Measurements from ENCODE around the gene CCBE1. TPM values are rescaled to one million over a fixed set of nuclear protein-coding genes. Genes with fewer than 3 reads are reported as not detected.

CCBE1 gene
- total RNA-seq, 1 experiment from 2014 or later, result 0.09 TPM

DNA sequence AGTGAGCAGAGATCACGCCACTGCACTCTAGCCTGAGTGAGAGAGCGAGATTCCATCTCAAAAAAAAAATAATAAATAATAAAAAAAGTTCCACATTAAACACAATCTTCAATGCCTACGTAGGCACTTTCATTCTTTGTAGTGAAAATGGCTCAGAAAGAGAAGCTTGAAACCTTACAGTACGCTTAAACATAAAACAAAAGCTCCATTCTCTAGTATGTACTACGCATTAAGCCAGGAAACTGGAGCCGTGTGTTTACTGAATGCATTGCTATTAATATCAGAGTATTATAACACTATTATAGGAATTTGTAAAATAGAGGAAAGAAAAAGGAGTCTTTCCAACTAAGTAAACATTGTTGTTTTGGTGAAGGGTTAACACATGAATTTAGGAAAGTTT is 296.8 kb downstream of the CCBE1 start:
- TF ChIP-seq, protein P1, sequence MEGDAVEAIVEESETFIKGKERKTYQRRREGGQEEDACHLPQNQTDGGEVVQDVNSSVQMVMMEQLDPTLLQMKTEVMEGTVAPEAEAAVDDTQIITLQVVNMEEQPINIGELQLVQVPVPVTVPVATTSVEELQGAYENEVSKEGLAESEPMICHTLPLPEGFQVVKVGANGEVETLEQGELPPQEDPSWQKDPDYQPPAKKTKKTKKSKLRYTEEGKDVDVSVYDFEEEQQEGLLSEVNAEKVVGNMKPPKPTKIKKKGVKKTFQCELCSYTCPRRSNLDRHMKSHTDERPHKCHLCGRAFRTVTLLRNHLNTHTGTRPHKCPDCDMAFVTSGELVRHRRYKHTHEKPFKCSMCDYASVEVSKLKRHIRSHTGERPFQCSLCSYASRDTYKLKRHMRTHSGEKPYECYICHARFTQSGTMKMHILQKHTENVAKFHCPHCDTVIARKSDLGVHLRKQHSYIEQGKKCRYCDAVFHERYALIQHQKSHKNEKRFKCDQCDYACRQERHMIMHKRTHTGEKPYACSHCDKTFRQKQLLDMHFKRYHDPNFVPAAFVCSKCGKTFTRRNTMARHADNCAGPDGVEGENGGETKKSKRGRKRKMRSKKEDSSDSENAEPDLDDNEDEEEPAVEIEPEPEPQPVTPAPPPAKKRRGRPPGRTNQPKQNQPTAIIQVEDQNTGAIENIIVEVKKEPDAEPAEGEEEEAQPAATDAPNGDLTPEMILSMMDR (IDR thresholded peaks at IDR 0.05; ENCODE audit: insufficient read depth in 1 of 2, low read depth in 1 of 2, low read length in 1 of 2, severe bottlenecking in 1 of 2, unreplicated experiment in 1 of 2), result no peak
- Mint-ChIP-seq H3K9me3 (ENCODE audit: unreplicated experiment) (no peaks in the 10 kb centered on the region), H3K27me3 (ENCODE audit: insufficient read depth, unreplicated experiment) (no peaks in the 10 kb centered on the region), H3K36me3 (ENCODE audit: insufficient read depth, unreplicated experiment) (peaks cover 4% of the 10 kb centered on the region), H3K4me3 (ENCODE audit: unreplicated experiment) (no peak overlapping the region), H3K27ac (ENCODE audit: unreplicated experiment) (no peak overlapping the region), H3K4me1 (ENCODE audit: low read depth, unreplicated experiment) (no peaks in the 10 kb centered on the region)
- Histone ChIP-seq H3K4me1 (no peaks in the 10 kb centered on the region), H3K27me3 (replicated peaks; ENCODE audit: control insufficient read depth, insufficient read depth, low read length) (no peaks in the 10 kb centered on the region), H3K9me3 (no peaks in the 10 kb centered on the region), H3K36me3 (ENCODE audit: control insufficient read depth, insufficient read depth, low read length) (no peaks in the 10 kb centered on the region), H3K4me3 (ENCODE audit: low read depth, low read length) (no peak overlapping the region)
- DNase-seq, result no peak
- intact Hi-C loops (cut with micrococcal nuclease; ENCODE audit: unreplicated experiment), result loop anchor here (5.0 kb wide), 1 partner anchor 153 kb away; no protein-coding TSS in a partner anchor
- ChIA-PET CTCF (no interaction called here), POLR2A (no interaction called here)
- no TSS peak for BruUV-seq (replicated peaks)

DNA sequence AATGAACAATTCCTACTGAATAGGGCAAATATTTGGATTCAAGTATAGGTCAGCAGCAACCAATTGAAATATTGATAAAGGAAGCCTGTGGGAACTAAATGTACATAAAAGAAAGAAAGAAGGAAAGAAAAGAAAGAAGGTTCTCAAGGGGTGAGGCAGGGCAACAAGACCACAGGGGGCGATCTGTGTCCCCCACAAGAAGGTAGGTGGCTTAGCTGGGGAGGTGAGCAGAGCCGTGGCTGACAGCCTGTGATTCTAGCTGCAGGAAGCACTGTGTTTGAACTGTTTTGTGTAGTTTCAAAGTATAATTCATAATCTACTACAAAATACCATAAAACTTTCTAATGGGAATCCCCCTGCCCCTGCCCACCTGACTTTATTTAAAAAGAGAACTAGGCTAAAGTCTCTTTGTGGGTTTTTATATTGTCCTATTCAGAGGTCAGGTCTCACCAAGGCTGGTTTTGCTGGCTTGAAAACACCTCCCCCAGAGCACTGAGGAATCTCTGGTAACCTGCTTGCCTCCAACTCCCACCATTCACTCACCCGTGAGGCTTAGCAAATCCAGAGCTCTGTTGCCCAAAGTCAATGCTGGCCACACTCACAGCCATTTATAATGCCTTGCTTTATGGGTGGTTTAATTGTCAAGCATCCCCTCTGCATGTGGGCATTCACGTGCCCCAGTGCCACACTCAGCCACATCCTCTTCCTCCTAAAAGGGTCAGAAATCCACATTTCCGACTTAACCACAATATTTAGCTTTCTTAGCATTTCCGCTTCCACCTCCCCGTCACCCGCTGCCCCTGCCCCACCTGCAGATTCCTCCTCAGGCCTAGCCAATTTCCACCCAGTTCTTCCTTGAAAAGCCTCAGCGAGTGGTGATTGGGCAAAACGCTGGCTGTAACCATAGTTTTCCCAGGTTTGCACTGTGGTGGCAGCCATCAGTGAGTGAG is 301.7 kb downstream of the CCBE1 start:
- Mint-ChIP-seq H3K36me3 (ENCODE audit: insufficient read depth, unreplicated experiment) (peaks cover 4% of the 10 kb centered on the region), H3K9me3 (ENCODE audit: unreplicated experiment) (no peaks in the 10 kb centered on the region), H3K27me3 (ENCODE audit: insufficient read depth, unreplicated experiment) (peaks cover 4% of the 10 kb centered on the region), H3K4me3 (ENCODE audit: unreplicated experiment) (no peak overlapping the region), H3K27ac (ENCODE audit: unreplicated experiment) (no peak overlapping the region), H3K4me1 (ENCODE audit: low read depth, unreplicated experiment) (no peaks in the 10 kb centered on the region)
- ChIA-PET POLR2A (no interaction called here), CTCF (no interaction called here)
- H3K4me3 ChIP-seq (ENCODE audit: low read depth, low read length), result no peak overlapping the region
- BruUV-seq (replicated peaks), result no TSS peak
- intact Hi-C loops (cut with micrococcal nuclease; ENCODE audit: unreplicated experiment), result no loop called here
- H3K27me3 ChIP-seq (replicated peaks; ENCODE audit: control insufficient read depth, insufficient read depth, low read length), result no peaks in the 10 kb centered on the region
- H3K9me3 ChIP-seq, result no peaks in the 10 kb centered on the region
- H3K4me1 ChIP-seq, result no peaks in the 10 kb centered on the region
- DNase-seq, result no peak
- no peaks in the 10 kb centered on the region for H3K36me3 ChIP-seq (ENCODE audit: control insufficient read depth, insufficient read depth, low read length)
- TF ChIP-seq, protein P1 (IDR thresholded peaks at IDR 0.05; ENCODE audit: insufficient read depth in 1 of 2, low read depth in 1 of 2, low read length in 1 of 2, severe bottlenecking in 1 of 2, unreplicated experiment in 1 of 2), result no peak

DNA sequence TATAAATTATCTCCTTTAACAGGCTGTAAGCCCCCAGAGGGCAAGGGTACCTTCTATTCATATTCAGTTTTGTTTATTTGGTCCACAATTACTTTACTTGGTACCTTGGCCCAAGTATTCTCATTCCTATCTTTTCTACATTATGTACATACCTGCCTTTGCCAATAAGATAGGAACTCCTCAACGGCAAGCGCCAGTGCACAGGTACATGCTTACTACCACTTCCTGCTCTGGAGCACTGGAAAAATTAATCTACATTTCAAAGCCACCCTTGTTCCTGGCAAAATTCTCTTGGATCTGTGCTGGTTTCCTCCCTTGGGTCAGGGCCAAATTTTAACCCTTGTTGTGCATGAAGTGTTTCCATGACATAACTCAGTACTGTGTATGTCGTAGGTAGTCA is 303.8 kb downstream of the CCBE1 start:
- TF ChIP-seq, protein P1 (IDR thresholded peaks at IDR 0.05; ENCODE audit: insufficient read depth in 1 of 2, low read depth in 1 of 2, low read length in 1 of 2, severe bottlenecking in 1 of 2, unreplicated experiment in 1 of 2), result no peak
- POLR2A ChIA-PET, result no interaction called here
- Mint-ChIP-seq H3K36me3 (ENCODE audit: insufficient read depth, unreplicated experiment) (peaks cover 4% of the 10 kb centered on the region), H3K27ac (ENCODE audit: unreplicated experiment) (no peak overlapping the region), H3K27me3 (ENCODE audit: insufficient read depth, unreplicated experiment) (peaks cover 4% of the 10 kb centered on the region), H3K4me1 (ENCODE audit: low read depth, unreplicated experiment) (no peaks in the 10 kb centered on the region), H3K9me3 (ENCODE audit: unreplicated experiment) (no peaks in the 10 kb centered on the region), H3K4me3 (ENCODE audit: unreplicated experiment) (no peak overlapping the region)
- H3K4me1 ChIP-seq, result no peaks in the 10 kb centered on the region
- CTCF ChIA-PET, result interaction anchor here (0.7 kb wide), 1 partner anchor 75 kb away, joined by 6 read pairs; no protein-coding TSS in a partner anchor
- no peak for DNase-seq
- BruUV-seq (replicated peaks), result no TSS peak
- intact Hi-C loops (cut with micrococcal nuclease; ENCODE audit: unreplicated experiment), result no loop called here
- no peaks in the 10 kb centered on the region for H3K9me3 ChIP-seq
- H3K36me3 ChIP-seq (ENCODE audit: control insufficient read depth, insufficient read depth, low read length), result no peaks in the 10 kb centered on the region
- H3K27me3 ChIP-seq (replicated peaks; ENCODE audit: control insufficient read depth, insufficient read depth, low read length), result no peaks in the 10 kb centered on the region
- no peak overlapping the region for H3K4me3 ChIP-seq (ENCODE audit: low read depth, low read length)
